K562 (cell line): ENCODE data around the gene PACRG. TPM values are rescaled to one million over a fixed set of nuclear protein-coding genes. Genes with fewer than 3 reads are reported as not detected.

Experiments used
- ATF3 ChIP-seq, 2 experiments: fragments of 450-650 bp in 1 of 2; sonication (generic) in 1 of 2; formaldehyde crosslinking in 1 of 2; IDR thresholded peaks in 1 of 2; conservative IDR thresholded peaks in 1 of 2; 2 replicates each; pipeline versions ENCODE4 v1.6.1 to v1.8.1; 2016 to 2023; ENCODE audit warnings: mild to moderate bottlenecking in 2 of 2, moderate library complexity in 2 of 2, inconsistent platforms in 1 of 2, missing genetic modification reagents in 1 of 2
- ELF1 ChIP-seq: fragments of 200-800 bp; sonication (Bioruptor generic); IDR thresholded peaks from 2 replicates; pipeline ENCODE4 v1.6.1; 2016; ENCODE audit warnings: missing genetic modification characterization, missing compliant biosample characterization
- FOSL1 ChIP-seq: fragments of 200-800 bp; sonication (Bioruptor generic); conservative IDR thresholded peaks from 2 replicates; pipeline ENCODE4 v1.6.1; 2016; ENCODE audit warnings: missing genetic modification characterization, missing compliant biosample characterization
- NR2C1 ChIP-seq, 2 experiments: fragments of 450-650 bp; IDR thresholded peaks; 2 replicates each; pipeline ENCODE4 v1.6.1; 2017; ENCODE audit warnings: mild to moderate bottlenecking in 2 of 2, antibody characterized with exemption in 1 of 2, inconsistent platforms in 1 of 2, missing compliant biosample characterization in 1 of 2, missing genetic modification characterization in 1 of 2
- NR2C2 ChIP-seq, 2 experiments: fragments of 200-800 bp in 1 of 2; sonication (Bioruptor generic) in 1 of 2; sonication (generic) in 1 of 2; formaldehyde crosslinking in 1 of 2; IDR thresholded peaks; 2 replicates each; pipeline versions ENCODE4 v1.6.1 to v1.8.0; 2016 to 2022; ENCODE audit warnings: mild to moderate bottlenecking in 1 of 2, missing compliant biosample characterization in 1 of 2, missing genetic modification characterization in 1 of 2, missing genetic modification reagents in 1 of 2
- PHF21A ChIP-seq: fragments of 450-650 bp; IDR thresholded peaks from 2 replicates; pipeline ENCODE4 v1.6.1; 2017; ENCODE audit warnings: low read depth, borderline replicate concordance
- TEAD4 ChIP-seq, 2 experiments: sonication (generic) in 1 of 2; formaldehyde crosslinking in 1 of 2; IDR thresholded peaks; 2 replicates each; pipeline versions ENCODE4 v1.6.1 to v1.8.0; 2012 to 2022; ENCODE audit warnings: borderline replicate concordance in 1 of 2, inconsistent platforms in 1 of 2, low read length in 1 of 2, mild to moderate bottlenecking in 1 of 2, missing genetic modification reagents in 1 of 2
- polyA plus RNA-seq, 8 experiments: library from polyadenylated mRNA; depleted of rRNA in 4 of 8; stranded (reverse) in 5 of 8; unstranded in 3 of 8; fragments of >200 nt; fragmentation: Nextera tagmentation in 2 of 8; fragmentation: Illumina TruSeq in 1 of 8; extraction: Ambion mirVana in 2 of 8; extraction: Trizol in 1 of 8; gene quantifications; 2 replicates each; pipeline versions ENCODE4 v1.2.1 to v1.2.3, GENCODE V29; 2011 to 2014; ENCODE audit warnings: inconsistent platforms in 1 of 8, missing spikeins in 1 of 8
- total RNA-seq, 7 experiments: library from RNA; depleted of rRNA in 6 of 7; stranded (reverse); fragments of >200 nt in 6 of 7; fragmentation: Illumina TruSeq in 2 of 7; extraction: Trizol in 2 of 7; gene quantifications; 2 replicates each; pipeline versions ENCODE4 v1.2.1 to v1.2.3, GENCODE V29; 2011 to 2021; ENCODE audit warnings: low replicate concordance in 1 of 7
- TF ChIP-seq, protein P1 (sequence below): fragments of 450-650 bp; IDR thresholded peaks from 2 replicates; pipeline ENCODE4 v1.6.1; 2016; ENCODE audit warnings: mild to moderate bottlenecking, moderate library complexity

Gene PACRG
- total and polyA plus RNA-seq, 9 of the 15 experiments (the other 6 are each of a cell fraction or from before 2014, with no cell fraction given) = 0.04 TPM; not detected in 8

GRCh38 chr6:163354085-163354484, 626.3 kb downstream of the PACRG start (continued):
- TF ChIP-seq NR2C1 (IDR thresholded peaks at IDR 0.05) (no peak), NR2C1 (tag; IDR thresholded peaks at IDR 0.05) (peak; percentile 51), ATF3 (IDR thresholded peaks at IDR 0.05) (peak; percentile 32; the same call in 1 of the 2 replicates), ATF3 (CRISPR knock-in tag; conservative IDR thresholded peaks at IDR 0.05) (no peak), PHF21A (no peak), TEAD4 (IDR thresholded peaks at IDR 0.05; ENCODE audit: low read length) (0 out of 2 replicates have a peak, but pooled peaks have one; percentile 24), TEAD4 (CRISPR knock-in tag; IDR thresholded peaks at IDR 0.05; ENCODE audit: borderline replicate concordance) (no peak), FOSL1 (0 out of 2 replicates have a peak, but pooled peaks have one; percentile 47), NR2C2 (CRISPR knock-in tag; IDR thresholded peaks at IDR 0.05) (no peak), NR2C2 (tag; IDR thresholded peaks at IDR 0.05) (peak; percentile 74), ELF1 (tag) (peak; percentile 31; the same call in 1 of the 2 replicates)
- TF ChIP-seq, protein P1, sequence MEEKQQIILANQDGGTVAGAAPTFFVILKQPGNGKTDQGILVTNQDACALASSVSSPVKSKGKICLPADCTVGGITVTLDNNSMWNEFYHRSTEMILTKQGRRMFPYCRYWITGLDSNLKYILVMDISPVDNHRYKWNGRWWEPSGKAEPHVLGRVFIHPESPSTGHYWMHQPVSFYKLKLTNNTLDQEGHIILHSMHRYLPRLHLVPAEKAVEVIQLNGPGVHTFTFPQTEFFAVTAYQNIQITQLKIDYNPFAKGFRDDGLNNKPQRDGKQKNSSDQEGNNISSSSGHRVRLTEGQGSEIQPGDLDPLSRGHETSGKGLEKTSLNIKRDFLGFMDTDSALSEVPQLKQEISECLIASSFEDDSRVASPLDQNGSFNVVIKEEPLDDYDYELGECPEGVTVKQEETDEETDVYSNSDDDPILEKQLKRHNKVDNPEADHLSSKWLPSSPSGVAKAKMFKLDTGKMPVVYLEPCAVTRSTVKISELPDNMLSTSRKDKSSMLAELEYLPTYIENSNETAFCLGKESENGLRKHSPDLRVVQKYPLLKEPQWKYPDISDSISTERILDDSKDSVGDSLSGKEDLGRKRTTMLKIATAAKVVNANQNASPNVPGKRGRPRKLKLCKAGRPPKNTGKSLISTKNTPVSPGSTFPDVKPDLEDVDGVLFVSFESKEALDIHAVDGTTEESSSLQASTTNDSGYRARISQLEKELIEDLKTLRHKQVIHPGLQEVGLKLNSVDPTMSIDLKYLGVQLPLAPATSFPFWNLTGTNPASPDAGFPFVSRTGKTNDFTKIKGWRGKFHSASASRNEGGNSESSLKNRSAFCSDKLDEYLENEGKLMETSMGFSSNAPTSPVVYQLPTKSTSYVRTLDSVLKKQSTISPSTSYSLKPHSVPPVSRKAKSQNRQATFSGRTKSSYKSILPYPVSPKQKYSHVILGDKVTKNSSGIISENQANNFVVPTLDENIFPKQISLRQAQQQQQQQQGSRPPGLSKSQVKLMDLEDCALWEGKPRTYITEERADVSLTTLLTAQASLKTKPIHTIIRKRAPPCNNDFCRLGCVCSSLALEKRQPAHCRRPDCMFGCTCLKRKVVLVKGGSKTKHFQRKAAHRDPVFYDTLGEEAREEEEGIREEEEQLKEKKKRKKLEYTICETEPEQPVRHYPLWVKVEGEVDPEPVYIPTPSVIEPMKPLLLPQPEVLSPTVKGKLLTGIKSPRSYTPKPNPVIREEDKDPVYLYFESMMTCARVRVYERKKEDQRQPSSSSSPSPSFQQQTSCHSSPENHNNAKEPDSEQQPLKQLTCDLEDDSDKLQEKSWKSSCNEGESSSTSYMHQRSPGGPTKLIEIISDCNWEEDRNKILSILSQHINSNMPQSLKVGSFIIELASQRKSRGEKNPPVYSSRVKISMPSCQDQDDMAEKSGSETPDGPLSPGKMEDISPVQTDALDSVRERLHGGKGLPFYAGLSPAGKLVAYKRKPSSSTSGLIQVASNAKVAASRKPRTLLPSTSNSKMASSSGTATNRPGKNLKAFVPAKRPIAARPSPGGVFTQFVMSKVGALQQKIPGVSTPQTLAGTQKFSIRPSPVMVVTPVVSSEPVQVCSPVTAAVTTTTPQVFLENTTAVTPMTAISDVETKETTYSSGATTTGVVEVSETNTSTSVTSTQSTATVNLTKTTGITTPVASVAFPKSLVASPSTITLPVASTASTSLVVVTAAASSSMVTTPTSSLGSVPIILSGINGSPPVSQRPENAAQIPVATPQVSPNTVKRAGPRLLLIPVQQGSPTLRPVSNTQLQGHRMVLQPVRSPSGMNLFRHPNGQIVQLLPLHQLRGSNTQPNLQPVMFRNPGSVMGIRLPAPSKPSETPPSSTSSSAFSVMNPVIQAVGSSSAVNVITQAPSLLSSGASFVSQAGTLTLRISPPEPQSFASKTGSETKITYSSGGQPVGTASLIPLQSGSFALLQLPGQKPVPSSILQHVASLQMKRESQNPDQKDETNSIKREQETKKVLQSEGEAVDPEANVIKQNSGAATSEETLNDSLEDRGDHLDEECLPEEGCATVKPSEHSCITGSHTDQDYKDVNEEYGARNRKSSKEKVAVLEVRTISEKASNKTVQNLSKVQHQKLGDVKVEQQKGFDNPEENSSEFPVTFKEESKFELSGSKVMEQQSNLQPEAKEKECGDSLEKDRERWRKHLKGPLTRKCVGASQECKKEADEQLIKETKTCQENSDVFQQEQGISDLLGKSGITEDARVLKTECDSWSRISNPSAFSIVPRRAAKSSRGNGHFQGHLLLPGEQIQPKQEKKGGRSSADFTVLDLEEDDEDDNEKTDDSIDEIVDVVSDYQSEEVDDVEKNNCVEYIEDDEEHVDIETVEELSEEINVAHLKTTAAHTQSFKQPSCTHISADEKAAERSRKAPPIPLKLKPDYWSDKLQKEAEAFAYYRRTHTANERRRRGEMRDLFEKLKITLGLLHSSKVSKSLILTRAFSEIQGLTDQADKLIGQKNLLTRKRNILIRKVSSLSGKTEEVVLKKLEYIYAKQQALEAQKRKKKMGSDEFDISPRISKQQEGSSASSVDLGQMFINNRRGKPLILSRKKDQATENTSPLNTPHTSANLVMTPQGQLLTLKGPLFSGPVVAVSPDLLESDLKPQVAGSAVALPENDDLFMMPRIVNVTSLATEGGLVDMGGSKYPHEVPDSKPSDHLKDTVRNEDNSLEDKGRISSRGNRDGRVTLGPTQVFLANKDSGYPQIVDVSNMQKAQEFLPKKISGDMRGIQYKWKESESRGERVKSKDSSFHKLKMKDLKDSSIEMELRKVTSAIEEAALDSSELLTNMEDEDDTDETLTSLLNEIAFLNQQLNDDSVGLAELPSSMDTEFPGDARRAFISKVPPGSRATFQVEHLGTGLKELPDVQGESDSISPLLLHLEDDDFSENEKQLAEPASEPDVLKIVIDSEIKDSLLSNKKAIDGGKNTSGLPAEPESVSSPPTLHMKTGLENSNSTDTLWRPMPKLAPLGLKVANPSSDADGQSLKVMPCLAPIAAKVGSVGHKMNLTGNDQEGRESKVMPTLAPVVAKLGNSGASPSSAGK = peak; percentile 31
